Uterus (tissue), 2 donors: ENCODE results near the gene NUDT17.

Source experiments
- POLR2A ChIP-seq, 2 donors: fragments of 450-650 bp; IDR thresholded peaks; one replicate each; pipeline ENCODE4 v1.6.1; 2016; ENCODE audit warnings: antibody characterized with exemption in 2 of 2, mild to moderate bottlenecking in 1 of 2, moderate library complexity in 1 of 2
- TF ChIP-seq, protein P1 (sequence below), 4 experiments: fragments of 200-600 bp in 2 of 4; fragments of 450-650 bp in 2 of 4; sonication (generic) in 2 of 4; IDR thresholded peaks; one replicate each; pipeline ENCODE4 v1.5.1; 2016 to 2019; ENCODE audit warnings: antibody characterized with exemption in 4 of 4, mild to moderate bottlenecking in 2 of 4, moderate library complexity in 1 of 4

DNA sequence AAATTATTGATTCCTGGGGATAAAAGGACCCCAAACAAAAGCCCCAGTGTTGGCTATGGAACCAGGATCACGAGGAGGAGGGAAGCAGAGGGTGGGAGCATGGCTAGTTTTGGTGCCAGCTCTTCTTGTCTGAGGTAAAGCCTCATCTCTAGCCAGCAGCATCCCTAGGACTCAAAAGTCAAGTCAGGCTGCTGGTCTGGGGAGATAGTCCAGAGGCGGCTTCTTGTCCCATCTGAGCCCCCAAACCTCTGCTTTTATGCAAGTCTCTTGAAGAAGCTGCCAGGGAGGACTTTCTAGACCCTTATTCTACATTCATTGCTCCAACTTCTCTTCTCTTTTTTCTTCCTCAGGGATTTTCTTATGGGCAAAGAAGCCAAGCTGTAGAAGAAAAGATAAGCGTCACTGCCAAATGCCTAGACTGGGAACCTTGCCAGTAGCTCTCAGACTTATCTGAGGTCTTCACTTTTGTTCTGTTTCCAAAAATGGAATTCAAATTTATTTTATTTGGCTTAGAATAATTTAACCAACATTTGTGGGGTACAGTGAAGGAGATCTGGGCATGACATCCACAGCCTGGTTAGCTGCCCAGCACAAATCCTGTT is 47.2 kb downstream of the NUDT17 start:
- TF ChIP-seq, protein P1, sequence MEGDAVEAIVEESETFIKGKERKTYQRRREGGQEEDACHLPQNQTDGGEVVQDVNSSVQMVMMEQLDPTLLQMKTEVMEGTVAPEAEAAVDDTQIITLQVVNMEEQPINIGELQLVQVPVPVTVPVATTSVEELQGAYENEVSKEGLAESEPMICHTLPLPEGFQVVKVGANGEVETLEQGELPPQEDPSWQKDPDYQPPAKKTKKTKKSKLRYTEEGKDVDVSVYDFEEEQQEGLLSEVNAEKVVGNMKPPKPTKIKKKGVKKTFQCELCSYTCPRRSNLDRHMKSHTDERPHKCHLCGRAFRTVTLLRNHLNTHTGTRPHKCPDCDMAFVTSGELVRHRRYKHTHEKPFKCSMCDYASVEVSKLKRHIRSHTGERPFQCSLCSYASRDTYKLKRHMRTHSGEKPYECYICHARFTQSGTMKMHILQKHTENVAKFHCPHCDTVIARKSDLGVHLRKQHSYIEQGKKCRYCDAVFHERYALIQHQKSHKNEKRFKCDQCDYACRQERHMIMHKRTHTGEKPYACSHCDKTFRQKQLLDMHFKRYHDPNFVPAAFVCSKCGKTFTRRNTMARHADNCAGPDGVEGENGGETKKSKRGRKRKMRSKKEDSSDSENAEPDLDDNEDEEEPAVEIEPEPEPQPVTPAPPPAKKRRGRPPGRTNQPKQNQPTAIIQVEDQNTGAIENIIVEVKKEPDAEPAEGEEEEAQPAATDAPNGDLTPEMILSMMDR (IDR thresholded peaks at IDR 0.05), result no peak
- no peak for TF ChIP-seq POLR2A (IDR thresholded peaks at IDR 0.05)
